Breast epithelium (tissue), 3 donors: ENCODE results near the gene PTPRF.

Source experiments
- POLR2A ChIP-seq: fragments of 450-650 bp; IDR thresholded peaks from one replicate; pipeline ENCODE4 v1.6.1; 2016; ENCODE audit warnings: antibody characterized with exemption, mild to moderate bottlenecking, moderate library complexity
- TF ChIP-seq, protein P1 (sequence below), 3 donors: fragments of 450-650 bp; IDR thresholded peaks; one replicate each; pipeline ENCODE4 v1.5.1; 2016 to 2017; ENCODE audit warnings: antibody characterized with exemption in 3 of 3, mild to moderate bottlenecking in 3 of 3, moderate library complexity in 3 of 3

DNA sequence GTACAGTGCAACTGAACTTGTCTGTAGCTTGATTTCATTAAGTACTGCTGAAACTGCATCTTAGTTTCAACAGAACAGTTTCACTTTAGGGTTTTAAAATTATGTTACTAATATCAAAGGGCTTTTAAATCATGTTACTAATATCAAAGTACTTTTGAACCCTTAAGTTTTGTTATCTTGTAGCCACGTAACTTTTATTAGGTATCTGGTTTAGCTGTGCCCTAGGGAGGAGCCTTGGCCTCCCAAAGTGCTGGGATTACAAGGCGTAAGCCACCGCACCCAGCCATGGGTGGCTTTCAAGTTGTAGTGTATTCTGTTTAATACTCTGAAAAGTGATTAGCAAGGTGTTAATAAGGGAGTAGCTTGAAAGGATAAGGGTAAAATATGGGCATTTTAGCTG lies 121.2 kb downstream of the PTPRF start:
- no peak for TF ChIP-seq POLR2A
- TF ChIP-seq, protein P1, sequence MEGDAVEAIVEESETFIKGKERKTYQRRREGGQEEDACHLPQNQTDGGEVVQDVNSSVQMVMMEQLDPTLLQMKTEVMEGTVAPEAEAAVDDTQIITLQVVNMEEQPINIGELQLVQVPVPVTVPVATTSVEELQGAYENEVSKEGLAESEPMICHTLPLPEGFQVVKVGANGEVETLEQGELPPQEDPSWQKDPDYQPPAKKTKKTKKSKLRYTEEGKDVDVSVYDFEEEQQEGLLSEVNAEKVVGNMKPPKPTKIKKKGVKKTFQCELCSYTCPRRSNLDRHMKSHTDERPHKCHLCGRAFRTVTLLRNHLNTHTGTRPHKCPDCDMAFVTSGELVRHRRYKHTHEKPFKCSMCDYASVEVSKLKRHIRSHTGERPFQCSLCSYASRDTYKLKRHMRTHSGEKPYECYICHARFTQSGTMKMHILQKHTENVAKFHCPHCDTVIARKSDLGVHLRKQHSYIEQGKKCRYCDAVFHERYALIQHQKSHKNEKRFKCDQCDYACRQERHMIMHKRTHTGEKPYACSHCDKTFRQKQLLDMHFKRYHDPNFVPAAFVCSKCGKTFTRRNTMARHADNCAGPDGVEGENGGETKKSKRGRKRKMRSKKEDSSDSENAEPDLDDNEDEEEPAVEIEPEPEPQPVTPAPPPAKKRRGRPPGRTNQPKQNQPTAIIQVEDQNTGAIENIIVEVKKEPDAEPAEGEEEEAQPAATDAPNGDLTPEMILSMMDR (IDR thresholded peaks at IDR 0.05), result no peak
